NCI-H2227 treated with DMSO at 0.1 percent for 48 hours (cell line): ENCODE data around the gene ATXN1.
"Not testable (repeated sequence)": the region's sequence is repeated elsewhere in the genome, so short reads cannot be mapped to it uniquely, and the experiment has no call there.

Experiments used
- DNase-seq: peaks from one replicate; lab custom pipeline; 2025; lab: John Stamatoyannopoulos, UW

Gene ATXN1

DNA sequence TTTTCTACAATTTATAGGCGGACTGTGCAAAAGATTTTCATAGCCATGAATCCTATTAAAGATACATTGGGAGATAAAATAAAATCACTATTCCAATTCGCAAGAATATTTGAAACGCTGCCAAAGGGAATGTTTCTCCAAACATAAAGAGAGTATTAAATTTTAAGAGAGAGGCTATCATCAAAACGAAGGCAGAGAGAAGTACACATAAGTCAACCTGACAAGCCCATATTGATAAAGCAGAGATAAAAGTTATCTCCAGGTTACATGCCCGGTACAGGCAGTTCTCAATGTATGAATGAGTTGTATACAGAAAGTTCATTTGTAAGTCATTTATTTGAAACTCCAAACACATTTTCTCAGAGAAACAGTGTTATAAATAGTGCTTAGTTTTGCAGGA lies 193.1 kb downstream of the ATXN1 start:
- DNase-seq, result no peak

DNA sequence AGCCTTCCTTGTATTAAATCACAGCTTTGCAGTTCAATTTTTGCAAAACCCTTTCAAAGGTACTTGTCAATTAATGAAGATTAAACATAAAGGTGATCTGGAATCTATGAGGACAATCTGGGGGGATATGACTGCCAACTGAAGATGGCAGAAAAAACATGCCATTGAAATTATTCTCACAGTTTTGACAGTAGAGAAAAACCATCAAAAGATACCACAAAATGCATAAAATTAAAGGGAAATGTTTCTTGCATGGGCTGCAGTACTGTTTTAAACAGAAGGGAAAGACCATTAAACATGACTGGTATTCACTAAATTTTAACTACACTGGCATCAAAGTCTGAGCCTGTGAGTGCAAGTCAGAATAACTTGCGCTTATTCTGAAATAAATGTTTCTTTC lies 194.2 kb downstream of the ATXN1 start:
- no peak for DNase-seq

GRCh38 chr6:16564436-16564835 lies 196.8 kb downstream of the ATXN1 start:
- DNase-seq, result no peak

- DNase-seq, result no peak
Measured at GRCh38 chr6:16563628-16564240, 197.5 kb downstream of the ATXN1 start.

DNA sequence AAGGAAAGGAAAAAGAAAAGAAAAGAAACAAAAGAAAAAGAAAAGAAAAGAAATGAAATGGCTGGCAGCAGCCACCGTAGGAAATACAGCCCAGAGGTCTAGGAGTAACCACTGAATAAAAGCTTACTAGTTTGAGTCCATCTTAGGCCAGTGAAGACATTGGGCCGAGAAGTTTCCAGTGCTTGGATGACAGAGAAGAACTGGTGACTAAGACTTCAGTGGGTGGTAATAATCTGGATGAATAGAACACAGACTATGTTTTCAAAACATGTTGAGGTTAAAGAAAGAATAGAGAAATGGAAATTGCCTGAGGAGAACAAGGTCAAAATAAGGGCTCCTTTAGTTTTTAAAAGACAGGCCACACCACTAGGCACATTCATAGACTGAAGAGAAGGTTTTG lies 198.8 kb downstream of the ATXN1 start:
- DNase-seq, result no peak

- DNase-seq, result no peak
Measured at GRCh38 chr6:16559071-16559470, 202.2 kb downstream of the ATXN1 start.

DNA sequence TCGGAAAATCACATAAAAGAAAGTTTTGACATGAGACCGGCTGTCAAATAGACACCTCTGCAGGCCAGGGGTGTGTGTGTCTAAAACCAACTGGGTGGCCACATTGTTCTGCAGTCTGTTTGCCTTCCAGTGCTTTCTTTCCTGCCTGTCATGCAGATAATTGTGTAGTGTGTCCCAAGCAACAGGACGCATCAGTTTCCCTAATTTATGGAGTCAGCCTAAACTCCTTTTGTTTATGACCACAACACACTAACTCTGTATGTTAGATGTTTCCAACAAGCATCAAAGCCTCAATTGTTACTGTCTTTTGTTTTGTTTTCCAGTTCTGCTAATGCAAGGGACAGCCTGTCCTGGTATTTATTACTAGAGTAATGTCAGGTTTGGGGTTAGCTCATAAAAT lies 205.7 kb downstream of the ATXN1 start:
- DNase-seq, result no peak

DNA sequence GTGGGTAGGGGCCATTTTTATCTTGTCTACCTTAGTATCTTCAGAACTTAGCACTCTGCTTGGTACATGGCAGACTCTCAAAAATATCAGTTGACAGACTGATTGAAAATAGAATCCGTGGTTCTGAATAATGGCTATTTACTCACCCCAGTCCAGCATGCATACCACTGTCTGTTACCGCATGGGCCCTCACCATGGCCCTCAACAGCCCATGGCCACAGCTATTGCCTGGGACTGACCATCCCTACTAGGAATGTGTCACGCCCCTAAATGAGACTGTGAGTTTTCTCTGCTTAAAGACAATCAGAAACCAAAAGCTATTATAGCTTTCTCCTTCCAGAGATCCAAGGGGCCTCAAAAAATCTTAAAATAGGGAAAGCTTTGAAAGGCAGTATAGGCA lies 207.7 kb downstream of the ATXN1 start:
- DNase-seq, result no peak

DNA sequence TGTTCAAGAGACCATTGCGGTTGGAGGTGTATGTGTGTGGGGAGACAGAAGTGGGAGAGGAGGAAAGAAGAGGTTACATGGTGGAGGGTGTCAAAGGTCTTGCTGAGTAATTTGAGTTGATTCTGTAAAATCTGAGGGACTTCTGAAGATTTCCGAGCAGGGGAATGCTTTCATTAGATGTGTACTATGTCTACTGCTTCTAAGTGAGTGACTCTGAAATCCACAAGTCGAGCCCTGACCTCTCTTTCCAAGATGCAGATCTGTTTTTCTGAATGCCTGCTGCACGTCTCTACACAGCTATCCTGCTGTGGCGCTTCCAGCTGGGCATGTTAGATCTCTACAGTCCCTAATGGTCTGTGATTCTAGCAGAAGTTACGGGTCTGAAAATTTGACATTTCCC lies 209.8 kb downstream of the ATXN1 start:
- no peak for DNase-seq

- no peak for DNase-seq
Measured at GRCh38 chr6:16548121-16548520, 213.1 kb downstream of the ATXN1 start.

DNA sequence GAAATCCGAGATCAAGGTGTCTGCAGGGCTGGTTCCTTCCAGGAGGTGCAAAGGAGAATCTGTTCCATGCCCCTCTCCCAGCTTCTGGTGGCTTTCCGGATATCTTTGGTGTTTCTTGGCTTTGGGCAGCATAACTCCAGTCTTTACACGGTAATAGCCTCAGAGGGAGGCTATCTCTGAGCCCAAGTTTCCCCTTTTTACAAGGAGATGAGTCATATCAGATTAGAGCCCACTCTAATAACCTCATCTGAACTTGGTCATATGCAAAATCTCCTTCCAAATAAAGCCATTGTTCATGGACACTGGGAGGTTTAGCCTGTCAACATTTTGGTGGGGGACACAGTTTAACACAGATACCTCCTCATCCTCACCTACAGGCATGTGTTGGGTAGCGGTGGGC lies 213.7 kb downstream of the ATXN1 start:
- no peak for DNase-seq

GRCh38 chr6:16546861-16547260 lies 214.4 kb downstream of the ATXN1 start:
- DNase-seq, result no peak

DNA sequence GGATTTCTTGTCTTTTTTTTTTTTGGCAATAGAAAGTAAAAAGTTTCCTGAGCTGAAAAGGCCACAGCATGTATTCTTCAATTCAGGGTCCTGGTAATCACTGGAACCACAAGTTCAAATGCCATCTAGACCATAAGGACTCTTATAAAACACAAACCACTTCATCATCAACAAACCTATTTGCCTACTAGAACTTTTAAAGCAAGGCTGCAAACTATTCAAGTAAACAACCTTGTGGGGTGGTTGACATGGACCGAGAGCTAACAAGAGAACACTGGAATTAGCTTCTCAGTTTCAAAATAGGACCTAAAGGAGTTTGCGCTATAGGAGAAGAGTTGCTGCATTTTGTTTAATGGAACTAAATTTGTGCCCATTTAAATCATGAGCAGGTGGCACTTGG lies 215.9 kb downstream of the ATXN1 start:
- no peak for DNase-seq

GRCh38 chr6:16544521-16544920 lies 216.7 kb downstream of the ATXN1 start:
- no peak for DNase-seq

GRCh38 chr6:16544006-16544405 lies 217.3 kb downstream of the ATXN1 start:
- no peak for DNase-seq

DNA sequence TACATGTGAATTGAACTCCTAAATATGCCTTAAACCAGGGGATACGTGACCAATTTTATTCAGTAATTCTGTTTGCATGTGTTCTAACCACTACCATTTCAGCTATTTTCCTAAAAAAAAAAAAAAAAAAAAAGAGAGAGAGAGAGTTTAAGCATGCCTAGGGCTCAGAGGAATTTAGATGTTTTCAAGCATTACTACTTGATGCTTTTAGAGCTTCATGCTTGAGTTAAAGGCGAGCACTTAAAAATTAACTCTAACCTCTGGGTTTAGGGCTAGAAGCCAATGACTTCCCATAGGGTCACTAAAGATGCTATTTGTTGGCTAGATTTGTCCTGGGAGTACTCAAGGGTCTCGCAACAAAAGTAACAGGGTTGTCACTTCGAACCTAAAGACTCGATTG lies 217.7 kb downstream of the ATXN1 start:
- no peak for DNase-seq

DNA sequence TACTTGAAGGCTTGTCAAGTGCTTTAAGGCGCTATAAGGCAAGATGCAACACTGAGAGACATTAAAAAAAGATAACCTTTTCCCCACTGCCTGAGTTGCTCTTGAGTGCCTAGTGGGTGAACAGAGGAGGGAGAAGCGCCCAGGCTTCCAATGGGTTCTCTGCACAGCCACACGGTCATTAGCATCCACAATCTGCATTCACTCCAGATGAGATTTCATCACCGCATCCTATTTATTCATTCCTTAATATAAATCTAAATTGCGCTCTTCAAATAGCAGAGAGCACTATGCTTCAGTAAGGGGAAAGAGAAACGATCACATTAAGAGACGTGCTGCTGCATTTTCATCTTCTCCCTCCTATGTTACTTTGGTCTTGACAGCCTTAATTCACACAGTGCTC lies 219.2 kb downstream of the ATXN1 start:
- DNase-seq, result no peak

- DNase-seq, result no peak
Measured at GRCh38 chr6:16540804-16541752, 220.2 kb downstream of the ATXN1 start.

DNA sequence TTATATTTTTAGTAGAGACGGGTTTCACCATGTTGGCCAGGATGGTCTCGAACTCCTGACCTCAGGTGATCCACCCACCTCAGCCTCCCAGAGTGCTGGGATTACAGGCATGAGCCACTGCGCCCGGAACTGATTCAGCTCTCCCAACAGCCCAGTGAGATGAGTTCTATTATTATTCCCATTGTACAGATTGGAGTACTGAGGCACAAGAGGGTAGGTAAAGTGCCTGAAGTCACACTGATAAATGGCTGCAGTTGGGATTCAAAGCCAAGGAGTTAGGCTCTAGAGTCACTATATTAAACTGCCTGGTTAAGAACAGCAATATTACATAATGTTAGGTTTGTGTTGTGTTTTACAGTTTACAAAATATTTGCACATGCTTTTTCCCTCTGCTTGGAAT lies 220.9 kb downstream of the ATXN1 start:
- not testable (repeated sequence) for DNase-seq

DNA sequence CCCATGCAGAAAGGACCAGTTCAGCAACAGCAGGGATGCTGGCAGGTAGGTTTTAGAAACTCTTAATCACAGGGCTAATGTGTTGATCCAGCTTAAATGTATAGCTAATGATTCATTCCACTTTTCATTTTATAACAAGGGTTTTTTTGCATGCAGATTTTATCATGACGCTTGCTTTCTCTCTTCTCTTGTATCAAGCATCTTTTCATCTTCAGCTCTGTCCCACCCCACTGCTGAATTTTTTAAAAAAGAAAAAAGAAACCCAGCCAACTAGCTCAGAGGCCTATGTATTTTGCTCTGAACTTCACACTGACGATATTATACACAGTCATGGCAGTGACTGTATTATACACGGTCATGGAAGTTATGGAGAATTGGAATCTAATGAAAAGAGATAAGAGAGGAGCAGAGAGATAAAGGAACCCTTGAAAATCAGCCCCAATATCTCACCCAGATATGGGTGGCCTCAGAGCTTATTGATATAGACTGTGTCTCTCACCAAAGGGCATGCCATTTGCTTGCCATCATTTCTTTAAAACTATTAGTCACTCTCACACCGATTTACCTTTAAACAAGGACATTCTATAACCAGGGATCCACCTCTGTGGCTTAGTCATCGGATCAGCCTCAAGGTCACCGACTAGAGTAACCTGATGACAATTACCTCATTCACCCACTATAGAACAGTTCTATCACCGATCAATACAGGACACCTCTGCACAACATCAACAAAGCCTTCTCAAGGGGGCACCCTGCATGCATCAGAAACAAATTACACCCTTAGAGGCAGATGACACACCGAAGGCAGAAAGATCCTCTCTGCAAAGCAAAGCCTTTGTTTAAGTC lies 222.0 kb downstream of the ATXN1 start:
- no peak for DNase-seq

- DNase-seq, result no peak
Measured at GRCh38 chr6:16535564-16535963, 225.7 kb downstream of the ATXN1 start.

GRCh38 chr6:16533721-16534136 lies 227.5 kb downstream of the ATXN1 start:
- DNase-seq, result no peak

DNA sequence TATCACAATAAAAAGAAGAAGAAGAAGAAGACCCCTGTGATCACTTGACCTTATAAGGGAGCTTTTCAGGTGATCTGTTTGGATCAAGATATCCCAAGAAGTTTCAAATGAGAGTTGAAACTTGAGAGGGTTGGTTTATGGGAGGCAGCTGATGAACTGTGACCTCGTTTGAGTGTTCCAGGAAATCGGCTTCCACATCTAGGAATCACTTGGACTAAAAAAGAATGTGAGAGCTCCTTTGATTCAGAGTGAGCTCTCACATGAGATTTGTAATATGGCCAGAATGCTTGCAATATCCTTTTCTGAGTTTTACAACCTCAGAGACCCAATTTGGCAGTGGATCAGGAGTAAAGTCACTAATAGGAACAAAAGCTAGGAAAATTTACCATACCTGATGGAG lies 228.1 kb downstream of the ATXN1 start:
- DNase-seq, result no peak
